ENCODE results near the gene IYD.
"Not testable (repeated sequence)": the region's sequence is repeated elsewhere in the genome, so short reads cannot be mapped to it uniquely, and the experiment has no call there.

Gene IYD

GRCh38 chr6:150435832-150436231 lies 67.0 kb downstream of the IYD start:
- DNase-seq: no peak

- no peak for DNase-seq
Measured at GRCh38 chr6:150439373-150439772, 70.6 kb downstream of the IYD start.

GRCh38 chr6:150443621-150444020 lies 74.8 kb downstream of the IYD start:
- DNase-seq: no peak

GRCh38 chr6:150444308-150444707 lies 75.5 kb downstream of the IYD start:
- no peak for DNase-seq

GRCh38 chr6:150445486-150445885 lies 76.7 kb downstream of the IYD start:
- no peak for DNase-seq

GRCh38 chr6:150448221-150448620 lies 79.4 kb downstream of the IYD start:
- no peak for DNase-seq

- not testable (repeated sequence) for DNase-seq
Measured at GRCh38 chr6:150449055-150449454, 80.2 kb downstream of the IYD start.

- no peak for DNase-seq
Measured at GRCh38 chr6:150450918-150451317, 82.1 kb downstream of the IYD start.

GRCh38 chr6:150451807-150452427 lies 83.1 kb downstream of the IYD start:
- no peak for DNase-seq

GRCh38 chr6:150452428-150453243 lies 83.8 kb downstream of the IYD start:
- DNase-seq: no peak

- no peak for DNase-seq
Measured at GRCh38 chr6:150453357-150453756, 84.5 kb downstream of the IYD start.
